Measurements from ENCODE around the gene ALPI. TPM values are rescaled to one million over a fixed set of nuclear protein-coding genes. Genes with fewer than 3 reads are reported as not detected.

The ALPI gene
- total and polyA plus RNA-seq, 10 of the 15 experiments (the other 5 are each of a cell fraction or from before 2014, with no cell fraction given) = not detected

DNA sequence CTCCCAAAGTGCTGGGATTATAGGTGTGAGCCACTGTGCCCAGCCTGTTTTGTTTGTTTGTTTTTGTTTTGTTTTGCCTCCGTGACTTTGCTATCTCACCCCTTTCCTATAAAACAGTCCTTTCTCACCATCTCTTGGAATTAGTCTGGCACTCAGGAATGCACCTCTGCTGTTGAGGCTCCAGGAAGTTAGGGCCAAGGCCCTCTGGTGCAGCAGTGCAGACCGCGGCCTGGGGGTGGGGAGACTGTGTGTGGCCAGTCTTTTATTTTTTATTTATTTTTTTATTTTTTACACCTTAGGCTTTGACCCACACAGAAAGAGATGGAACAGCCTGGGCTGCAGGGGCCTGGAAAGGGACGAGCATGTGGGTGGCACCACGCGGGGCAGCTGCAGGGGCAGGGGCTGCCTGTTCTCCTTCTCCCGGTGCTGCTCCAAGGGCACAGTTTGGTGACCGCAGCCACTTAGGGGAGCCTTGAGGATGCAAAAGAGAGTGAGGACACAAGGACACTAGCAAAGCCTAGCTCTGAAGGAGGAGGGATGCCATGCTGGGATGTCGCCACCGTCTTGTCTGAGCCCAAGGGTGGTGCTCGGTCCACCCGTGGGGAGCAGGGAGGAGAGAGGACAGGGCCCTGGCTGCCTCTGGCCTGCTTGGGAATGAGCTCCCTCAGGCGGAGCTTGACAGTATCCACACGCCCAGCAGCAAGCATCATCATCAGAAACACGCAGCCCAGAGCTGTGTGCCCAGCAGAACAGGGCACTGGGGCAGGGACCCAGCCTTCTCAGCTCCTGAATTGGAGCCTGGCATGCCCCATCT lies 19.4 kb upstream of the ALPI start (continued):
- TF ChIP-seq ZNF274 (IDR thresholded peaks at IDR 0.05; ENCODE audit: insufficient read depth, insufficient read length) (no peak), BMI1 (IDR thresholded peaks at IDR 0.05; ENCODE audit: borderline replicate concordance) (no peak), SREBF1 (IDR thresholded peaks at IDR 0.05; ENCODE audit: low read length) (no peak), BRCA1 (IDR thresholded peaks at IDR 0.05; ENCODE audit: low read depth, low read length) (no peak), JUNB (IDR thresholded peaks at IDR 0.05) (no peak), PAX5 (IDR thresholded peaks at IDR 0.05; ENCODE audit: borderline replicate concordance, low read depth, low read length) (no peak)

DNA sequence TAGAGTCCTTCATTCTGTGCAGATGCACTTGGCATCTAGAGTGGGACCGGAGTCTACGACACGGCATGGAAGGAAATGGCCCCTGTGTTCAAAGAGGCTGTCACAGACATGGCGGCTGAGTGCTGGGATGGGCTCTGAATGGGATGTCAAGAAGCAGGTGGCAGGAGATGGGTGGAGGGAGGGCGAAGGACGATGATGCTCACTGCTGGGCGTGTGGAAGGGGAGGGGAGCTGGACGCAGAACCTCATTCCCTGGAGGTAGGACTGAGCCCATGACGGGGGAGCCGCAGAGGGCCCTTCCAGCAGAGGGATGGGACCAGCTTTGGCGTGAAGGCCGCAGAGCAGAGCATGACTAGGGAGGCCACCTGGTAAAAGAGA lies 18.8 kb upstream of the ALPI start:
- ChIA-PET CTCF (interaction anchor here (1.1 to 2.5 kb wide), 2 partner anchors 70 to 102 kb away, joined by 3 to 7 read pairs; no protein-coding TSS in a partner anchor), RAD21 (ENCODE audit: unreplicated experiment) (interaction anchor here (1.7 kb wide), 1 partner anchor 531 kb away, joined by 3 read pairs; no protein-coding TSS in a partner anchor), SMC1A (ENCODE audit: uncharacterized antibody, unreplicated experiment) (interaction anchor here (0.5 to 1.0 kb wide), 2 partner anchors 10 to 519 kb away, joined by 3 read pairs; no protein-coding TSS in a partner anchor), POLR2A (no interaction called here)
- Histone ChIP-seq H3K36me3 (ENCODE audit: control insufficient read depth in 2 of 2, insufficient read depth in 2 of 2, low read length in 1 of 2) (no peaks in the 10 kb centered on the region), H3K4me2 (ENCODE audit: control insufficient read depth, insufficient read depth) (no peak overlapping the region), H3K4me1 (ENCODE audit: control insufficient read depth, insufficient read depth, low read length) (no peaks in the 10 kb centered on the region), H3K79me2 (ENCODE audit: control insufficient read depth, insufficient read depth, low read length) (no peaks in the 10 kb centered on the region), H3K27ac (ENCODE audit: control insufficient read depth, insufficient read depth) (no peak overlapping the region), H3K9ac (ENCODE audit: control insufficient read depth, insufficient read depth, low read length) (no peak overlapping the region), H4K20me1 (ENCODE audit: control insufficient read depth, insufficient read depth) (no peaks in the 10 kb centered on the region), H2AFZ (ENCODE audit: control insufficient read depth, low read depth, low read length) (no peak overlapping the region), H3K9me3 (replicated peaks; ENCODE audit: control insufficient read depth, insufficient read depth, low read length) (no peaks in the 10 kb centered on the region), H3K27me3 (replicated peaks in 1 of 2; ENCODE audit: control insufficient read depth in 2 of 2, insufficient read depth in 2 of 2, low read length in 1 of 2) (no peaks in the 10 kb centered on the region; a peak in 3 of 4 replicates), H3K4me3 (no peak overlapping the region)
- FAIRE-seq (no peak), DNase-seq (ENCODE audit: low read depth, low spot score) (no peak), ATAC-seq (no peak)
- WGBS (ENCODE audit: insufficient coverage, insufficient replicate concordance, low lambda C conversion rate, missing lambda C conversion rate) = 40% methylated on average over 12 of the region's 12 CpGs
- no peak for TF ChIP-seq TCF3 (IDR thresholded peaks at IDR 0.05; ENCODE audit: borderline replicate concordance, insufficient read depth, low read depth, low read length)
- TF ChIP-seq ZNF24 (IDR thresholded peaks at IDR 0.05) = no peak
- no peak for TF ChIP-seq MEF2B (IDR thresholded peaks at IDR 0.05; ENCODE audit: partially characterized antibody, poor library complexity, severe bottlenecking)
- TF ChIP-seq BHLHE40 (IDR thresholded peaks at IDR 0.05; ENCODE audit: borderline replicate concordance in 1 of 2, low read depth in 2 of 2, low read length in 1 of 2) = no peak
- TF ChIP-seq ZNF384 (IDR thresholded peaks at IDR 0.05; ENCODE audit: borderline replicate concordance, low read depth, low read length) = no peak
- no peak for TF ChIP-seq NR2C2 (IDR thresholded peaks at IDR 0.05; ENCODE audit: borderline replicate concordance, control insufficient read depth, insufficient read length, low read depth)
- no peak for TF ChIP-seq CBX5 (IDR thresholded peaks at IDR 0.05; ENCODE audit: low read depth)
- no peak for TF ChIP-seq NFIC (IDR thresholded peaks at IDR 0.05; ENCODE audit: low read depth, low read length)
- no peak for TF ChIP-seq KAT2A (conservative IDR thresholded peaks at IDR 0.05; ENCODE audit: control insufficient read depth, low read depth, low read length)
- intact Hi-C loops (cut with micrococcal nuclease; ENCODE audit: unreplicated experiment) (no loop called here), in situ Hi-C loops (cut with MboI) (no loop called here)
- no TSS peak for BruUV-seq (replicated peaks)
